ENCODE results near the gene COG4.

Gene COG4

DNA sequence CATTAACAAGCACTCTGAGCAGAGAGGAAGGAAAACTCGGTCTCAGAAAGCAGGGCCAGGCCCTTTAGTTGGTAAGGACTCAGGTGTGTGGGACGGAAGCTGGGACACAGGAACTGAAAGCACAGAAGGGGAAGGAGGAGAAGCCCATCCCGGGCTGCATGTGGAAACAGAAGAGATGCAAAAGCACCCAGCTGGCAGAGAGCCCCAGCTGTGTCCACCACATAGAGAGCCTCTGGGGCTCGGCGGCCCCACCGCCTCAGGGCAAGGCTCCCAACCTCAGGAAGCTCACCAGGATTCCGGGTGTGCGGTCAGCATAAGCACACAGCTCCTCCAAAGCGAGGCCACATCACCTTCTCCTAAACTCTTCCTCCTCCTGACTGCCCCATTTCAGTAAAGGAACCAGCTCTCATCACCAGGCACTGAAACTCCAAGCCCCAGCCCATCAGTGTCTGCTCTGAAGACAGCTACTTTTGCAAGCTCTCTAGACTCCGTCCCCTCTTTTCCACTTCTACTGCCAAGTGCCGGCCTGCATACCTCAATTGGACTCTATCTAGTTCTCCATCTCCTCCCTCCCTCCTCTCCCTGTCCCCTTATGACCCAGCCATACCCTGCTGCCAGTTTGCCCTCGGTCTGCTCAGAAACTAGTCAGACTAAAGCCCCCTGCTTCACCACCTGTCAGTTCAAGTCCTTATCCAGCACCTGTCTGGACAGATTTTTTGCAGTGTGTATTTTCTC lies 90.5 kb downstream of the COG4 start:
- DNase-seq (ENCODE audit: low read depth), result no peak

GRCh38 chr16:70432356-70432722 lies 91.0 kb downstream of the COG4 start:
- DNase-seq (ENCODE audit: low read depth), result no peak

- DNase-seq (ENCODE audit: low read depth), result no peak
These were observed 92.5 kb downstream of the COG4 start for GRCh38 chr16:70430667-70431536.

Measured in HS-5 (cell line).